HG02588 (cell line): Measurements from ENCODE around the gene STK32B.

Source experiments
- ATAC-seq: cut with Tn5 transposase; IDR thresholded peaks from one replicate; pipeline ENCODE4 v1.9.1; 2021; ENCODE audit warnings: mild to moderate bottlenecking, moderate library complexity; ENCODE audit not compliant: unreplicated experiment

The STK32B gene

DNA sequence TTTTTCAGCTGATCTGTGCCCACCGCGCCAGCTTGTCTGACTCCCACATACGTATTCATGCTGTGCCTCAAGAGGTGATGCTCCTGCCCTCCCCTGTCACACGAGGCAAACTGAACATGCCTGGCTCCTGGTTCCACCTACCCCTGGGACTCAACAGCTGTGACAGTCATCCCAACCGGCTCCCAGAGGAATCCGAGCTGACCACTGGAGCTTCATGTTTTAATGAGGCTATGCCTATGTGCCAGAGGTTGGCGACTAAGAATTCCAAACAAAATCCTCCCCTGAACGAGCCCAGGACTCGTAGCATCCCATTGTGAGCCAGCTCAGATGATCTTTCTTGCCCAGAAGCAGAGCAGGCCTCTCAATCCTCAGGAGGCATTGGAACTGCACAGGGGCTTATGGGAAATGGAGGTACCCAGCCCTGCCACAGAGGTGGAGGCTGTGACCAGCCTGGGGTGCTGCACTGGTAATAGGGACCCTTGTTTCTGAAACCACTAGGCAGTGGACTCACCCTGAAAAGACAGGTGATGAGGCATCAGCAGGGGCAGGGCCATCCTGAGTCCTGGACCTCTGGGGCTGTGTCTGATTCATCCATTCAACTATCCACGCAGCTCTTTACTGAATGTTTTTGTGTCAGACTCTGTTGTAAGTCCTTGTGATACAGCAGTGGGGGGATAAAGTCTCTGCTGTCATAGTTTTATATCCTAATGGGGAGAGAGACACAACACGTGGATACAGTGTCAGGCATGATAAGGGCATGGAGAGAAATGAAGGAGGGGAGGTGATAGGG is 332.1 kb downstream of the STK32B start:
- no peak for ATAC-seq

DNA sequence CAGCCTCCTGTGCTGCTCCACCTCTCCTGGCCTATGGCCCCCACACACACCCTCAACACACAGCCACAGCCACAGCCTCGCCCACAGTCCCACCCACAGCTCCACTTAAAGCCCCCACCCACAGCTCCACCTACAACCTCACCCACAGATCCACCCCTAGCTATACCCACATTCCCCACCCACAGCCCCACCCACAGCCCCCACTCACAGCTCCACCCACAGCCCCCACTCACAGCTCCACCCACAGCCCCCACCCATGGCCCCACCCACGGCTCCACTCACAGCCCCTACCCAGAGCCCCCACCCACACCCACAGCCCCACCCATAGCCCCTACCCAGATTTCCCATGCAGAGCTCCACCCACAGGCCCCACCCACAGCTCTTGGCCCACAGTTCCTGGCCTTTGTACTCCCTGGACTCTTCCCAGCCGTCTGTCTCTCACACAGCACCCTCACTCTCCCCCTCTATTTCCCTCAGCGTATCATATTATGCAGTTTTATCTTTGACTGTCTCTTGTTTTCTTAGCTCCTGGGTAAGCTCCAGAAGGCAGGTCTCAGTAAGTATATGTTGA is 334.5 kb downstream of the STK32B start:
- no peak for ATAC-seq

DNA sequence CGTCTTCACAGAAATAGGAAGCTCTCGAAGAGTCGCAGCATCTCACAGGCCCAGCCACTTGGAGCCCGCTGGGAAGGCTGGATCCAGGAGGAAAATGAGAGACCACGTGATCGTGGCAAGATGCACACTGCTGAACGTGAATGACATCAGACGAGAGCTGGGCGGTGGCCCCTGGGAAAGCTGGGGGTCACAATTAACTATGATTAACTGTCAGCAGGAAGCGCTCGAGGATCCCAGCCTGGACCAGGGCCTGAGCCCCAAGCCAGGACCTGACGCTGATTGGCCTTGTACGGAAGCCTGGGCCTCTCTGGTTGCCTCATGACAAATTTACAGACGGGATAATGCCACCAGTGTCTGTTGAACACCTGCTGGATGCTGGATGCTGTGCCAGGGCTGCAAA is 335.6 kb downstream of the STK32B start:
- ATAC-seq: no peak

DNA sequence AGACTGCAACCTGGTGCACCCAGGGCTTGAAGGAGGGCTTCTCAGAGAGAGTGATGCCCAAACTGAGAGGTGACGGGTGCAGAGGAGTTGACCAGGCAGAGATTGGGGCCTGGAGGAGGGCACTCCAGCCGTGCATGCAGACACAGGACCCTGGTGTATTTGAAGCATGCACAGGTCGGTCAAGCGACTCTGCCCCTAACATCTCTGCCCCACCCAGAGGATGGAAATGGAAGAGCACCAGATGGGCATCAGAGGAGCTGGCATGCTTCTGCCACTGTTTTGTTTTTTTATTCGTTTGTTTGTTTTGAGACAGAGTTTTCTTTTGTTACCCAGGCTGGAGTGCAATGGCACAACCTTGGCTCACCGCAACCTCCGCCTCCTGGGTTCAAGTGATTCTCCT is 336.2 kb downstream of the STK32B start:
- no peak for ATAC-seq

DNA sequence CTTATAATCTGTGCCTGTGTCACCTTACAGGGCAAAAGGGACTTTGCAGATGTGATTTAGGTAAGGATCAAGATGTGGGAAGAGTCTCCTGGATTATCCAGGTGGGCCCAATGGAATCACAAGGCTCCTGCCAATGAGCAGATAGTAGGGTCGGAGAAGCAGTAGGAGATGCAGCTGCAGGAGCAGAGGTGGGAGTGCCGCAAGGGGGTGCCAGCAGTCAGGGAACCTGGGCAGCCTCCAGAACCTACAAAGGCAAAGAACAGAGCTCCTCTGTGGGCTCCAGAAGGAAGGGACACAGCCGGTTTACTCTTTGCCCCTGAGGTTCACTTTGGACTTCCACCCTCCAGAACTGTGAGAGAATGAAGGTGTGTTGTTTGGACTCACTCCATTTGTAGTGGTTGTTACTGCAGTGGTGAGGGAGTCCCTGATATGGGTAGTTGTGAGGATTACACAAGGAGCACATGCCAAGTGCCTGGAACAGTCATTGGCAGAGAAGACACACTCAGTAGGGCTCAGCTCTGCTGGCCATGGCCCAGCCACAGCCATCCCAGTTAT is 338.6 kb downstream of the STK32B start:
- ATAC-seq: no peak

DNA sequence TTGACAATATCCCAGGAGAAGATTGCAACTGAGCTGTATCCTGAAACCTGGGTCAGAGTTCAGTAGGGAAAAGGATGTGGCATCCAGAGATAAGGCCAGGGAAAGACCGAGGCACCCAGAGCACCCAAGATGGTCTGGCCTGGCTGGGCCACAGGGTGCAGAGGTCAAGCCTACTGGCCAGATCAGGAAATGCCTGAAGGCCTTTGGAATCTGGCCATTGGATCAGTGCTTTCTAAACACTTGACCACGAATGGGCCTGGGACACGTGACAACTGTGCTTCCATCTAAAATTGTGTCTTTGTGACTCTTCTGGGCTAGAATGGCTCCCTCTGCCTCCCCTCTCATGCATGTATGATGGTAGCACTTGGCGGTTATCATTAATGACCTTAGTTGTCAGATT is 340.2 kb downstream of the STK32B start:
- ATAC-seq: no peak

DNA sequence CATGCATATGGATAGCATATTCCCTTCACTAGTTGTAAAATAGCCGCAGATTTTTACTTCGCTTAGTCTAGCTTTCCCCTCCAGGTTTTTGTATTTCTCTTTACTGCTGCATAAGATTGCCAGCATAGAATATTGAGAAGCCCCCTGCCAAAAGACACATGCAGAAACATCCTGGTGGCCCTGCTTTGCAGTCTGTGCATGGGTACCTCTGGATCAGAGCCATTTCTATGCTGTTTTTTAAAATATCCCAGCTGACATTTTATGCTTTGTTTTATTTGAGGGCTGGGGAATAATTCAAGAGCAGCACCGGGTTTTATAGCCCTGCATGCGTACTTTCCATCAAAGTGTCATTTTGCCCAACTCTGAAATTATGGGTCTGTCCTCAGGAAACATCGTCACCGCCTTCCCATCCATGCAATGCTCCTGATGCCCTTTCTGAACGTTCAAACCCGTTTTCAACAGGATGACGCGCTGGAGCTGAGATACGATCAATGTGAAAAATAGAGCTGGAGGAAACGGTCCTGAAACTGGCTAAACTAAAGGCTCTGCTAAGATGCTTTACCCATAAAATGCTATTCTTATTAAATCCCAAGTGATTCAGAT is 342.7 kb downstream of the STK32B start:
- ATAC-seq: no peak

DNA sequence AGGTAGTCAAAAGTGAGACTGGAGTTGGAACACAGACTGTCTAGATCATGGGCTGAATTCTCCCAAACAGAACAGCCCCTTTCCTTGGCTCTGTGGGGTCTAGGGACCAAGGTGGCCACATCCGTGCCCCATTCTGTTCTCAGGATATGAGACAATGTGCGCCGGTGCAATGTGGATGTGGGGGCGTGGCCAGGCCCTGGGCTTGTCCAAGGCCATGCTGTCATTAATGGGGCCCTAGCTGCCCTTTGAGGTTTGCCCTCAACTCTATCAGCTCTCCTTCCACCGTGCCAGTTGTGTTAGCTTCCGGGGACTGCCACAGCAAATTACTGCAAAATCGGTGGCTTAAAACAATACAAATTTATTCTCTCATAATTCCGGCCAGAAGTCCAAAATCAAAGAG is 344.5 kb downstream of the STK32B start:
- ATAC-seq: no peak

DNA sequence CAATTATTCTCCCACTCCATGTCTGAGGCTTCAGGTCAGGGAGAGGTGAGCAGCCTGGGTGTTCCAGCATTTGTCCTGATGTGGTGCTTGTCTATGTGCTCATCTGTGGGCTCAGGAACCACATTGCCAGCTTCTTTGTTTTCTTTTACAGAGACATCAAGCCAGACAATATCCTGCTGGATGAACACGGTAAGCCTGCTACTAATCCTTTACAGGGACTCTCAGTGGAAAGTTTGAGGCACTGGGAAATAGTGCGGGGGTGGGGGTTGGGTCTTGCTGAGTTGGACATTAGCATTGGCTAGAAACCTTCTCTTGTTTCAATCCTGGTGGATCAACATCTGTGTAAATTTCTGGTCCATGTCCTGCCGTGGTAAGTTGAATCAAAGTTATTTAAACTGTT is 346.8 kb downstream of the STK32B start:
- no peak for ATAC-seq

DNA sequence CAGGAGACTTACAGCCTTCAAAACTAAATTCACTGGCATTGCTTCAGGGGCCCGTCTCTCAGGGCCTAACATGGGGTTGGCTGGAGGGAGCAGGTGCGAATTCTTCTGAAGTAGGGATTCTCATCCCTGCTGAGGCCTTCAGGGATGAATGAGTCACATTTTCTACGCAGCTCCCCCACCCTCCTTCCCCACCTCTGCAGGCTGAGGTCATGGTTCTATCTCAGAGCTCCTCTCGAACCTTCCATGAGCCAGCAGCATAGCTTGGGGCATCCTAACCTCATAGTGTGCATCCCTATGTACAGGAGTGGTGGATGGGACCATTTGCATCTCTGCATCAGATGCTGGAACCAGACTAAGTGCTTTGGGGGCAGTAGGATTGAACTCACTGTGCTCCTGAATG is 347.8 kb downstream of the STK32B start:
- no peak for ATAC-seq

DNA sequence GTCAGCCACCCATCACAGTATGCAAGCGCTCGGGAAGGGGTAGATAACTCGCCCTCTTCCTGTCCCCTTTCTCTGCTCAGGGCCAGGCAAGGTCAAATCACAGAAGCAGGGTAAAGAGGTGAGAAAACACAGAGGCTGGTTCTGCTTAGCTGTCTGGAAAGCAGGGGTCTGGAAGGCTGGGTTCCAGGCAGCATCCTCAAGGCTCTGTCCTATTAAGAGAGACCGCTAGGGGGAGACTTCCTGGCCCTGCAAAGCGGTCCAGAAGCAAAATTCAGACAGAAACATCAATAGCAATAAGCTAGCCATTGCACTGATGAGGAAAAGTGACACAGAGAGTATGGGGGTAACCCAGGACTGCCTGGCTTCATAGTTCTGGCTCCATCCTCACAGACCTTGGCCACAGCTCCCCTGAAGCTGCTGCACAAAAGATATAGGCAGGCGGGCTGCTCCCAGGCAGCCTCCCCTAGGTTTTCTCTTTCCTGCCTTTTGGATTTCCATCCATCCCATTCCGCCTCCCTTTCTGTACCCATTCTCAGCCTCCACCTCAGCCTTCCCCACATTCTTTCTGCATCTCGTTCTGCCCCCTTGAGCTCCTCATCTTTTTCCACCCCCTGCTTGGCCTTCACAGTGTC is 348.6 kb downstream of the STK32B start:
- no peak for ATAC-seq

DNA sequence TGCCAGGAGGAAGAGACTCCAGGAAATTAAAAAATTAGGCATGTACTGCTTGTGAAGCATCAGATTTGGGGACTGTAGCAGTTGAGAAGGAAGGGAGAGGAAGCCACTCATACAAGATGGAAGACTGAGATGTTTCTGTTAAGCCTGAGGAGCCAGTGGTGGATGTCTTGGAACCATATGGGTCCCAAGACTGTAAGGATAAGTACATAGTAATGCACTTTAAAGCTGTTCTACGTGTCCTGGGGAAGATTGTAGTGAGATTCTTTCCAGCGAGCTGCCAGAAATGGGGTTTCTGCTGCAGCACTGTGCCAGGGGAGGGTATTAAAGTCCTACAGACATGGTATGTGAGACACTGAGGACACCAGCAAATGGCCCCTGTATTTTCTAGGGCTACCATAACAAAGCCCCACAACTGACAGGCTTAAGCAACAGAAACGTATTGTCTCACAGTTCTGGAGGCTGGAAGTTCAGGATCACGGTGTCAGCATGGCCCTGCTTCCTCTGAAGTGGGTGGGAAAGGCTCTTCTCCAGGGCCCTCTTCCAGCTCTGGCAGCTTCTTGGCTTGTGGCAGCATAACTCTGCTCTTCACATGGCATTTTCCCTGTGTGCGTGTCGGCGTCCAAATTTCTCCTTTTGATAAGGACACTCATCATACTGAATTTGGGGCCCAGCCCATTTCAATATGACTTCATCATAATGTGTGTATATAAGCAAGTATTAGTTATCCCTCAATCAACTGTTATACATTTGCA is 352.6 kb downstream of the STK32B start:
- ATAC-seq: no peak

DNA sequence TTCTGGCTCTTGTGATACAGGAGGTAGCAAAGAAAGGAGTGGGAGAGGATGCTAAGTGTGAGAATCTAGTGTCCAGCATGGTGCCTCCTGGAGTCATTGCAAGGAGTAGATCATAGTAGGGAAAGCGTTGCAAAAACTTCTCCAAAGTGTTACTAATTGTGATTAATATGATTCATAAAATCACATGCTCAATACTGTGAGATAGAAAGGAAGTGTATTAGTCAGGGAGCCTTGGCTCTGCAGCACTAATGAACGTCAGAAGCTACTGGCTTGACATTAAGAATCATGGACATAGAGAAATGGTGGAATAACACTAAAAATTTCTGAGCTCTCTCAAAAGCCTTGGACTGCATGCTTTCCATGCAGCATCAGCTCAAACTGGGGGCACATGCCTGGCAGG is 358.0 kb downstream of the STK32B start:
- ATAC-seq: no peak

DNA sequence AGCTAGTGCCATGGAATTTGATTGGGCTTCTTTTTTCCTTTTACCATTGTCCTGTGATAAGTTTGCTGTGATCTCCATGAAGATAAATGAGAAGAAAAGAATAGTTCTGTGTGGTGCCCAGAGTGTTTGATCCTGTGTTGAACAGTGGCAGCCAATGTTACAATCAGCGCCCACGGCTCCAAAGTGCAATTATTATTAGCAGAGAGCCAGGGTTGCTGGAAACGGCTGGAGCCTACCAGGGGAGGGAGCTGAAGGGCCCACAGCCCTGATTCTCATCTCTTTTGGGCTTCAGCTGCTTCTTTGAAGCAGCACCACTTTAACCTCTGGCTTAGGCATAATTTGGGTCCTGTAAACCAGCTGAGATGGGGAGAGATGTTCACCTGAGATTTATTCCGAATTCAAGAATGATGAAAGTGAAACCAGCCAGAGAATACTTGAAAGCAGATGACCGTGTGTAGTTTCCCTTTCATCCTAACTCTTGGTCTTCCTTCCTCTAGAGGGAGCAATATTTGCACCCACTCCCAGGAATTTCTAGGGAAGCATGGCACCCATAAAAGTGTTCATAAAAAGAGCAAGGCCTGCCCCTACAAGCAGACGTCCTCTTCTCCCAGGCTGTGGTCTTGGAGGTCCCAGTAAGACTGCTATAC is 358.8 kb downstream of the STK32B start:
- ATAC-seq: no peak

DNA sequence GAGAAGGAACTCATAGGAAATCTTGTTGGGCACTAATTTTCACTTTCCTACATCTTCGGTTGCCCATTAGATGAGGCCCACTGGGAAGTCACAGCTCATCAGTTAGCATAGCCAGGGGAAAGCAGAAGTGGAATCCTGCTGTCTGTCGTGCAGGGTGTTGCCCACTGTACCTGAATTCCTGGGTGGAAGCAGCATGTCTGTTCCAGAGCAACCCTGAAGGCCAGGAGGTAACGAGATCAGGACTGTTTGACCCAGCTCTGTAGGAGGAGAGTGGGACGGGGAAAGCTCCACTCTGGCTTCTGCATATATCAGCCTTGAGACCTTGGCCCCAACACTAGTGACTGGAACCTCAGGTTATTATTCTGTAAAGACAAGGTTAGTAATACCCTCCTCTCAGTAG is 361.0 kb downstream of the STK32B start:
- ATAC-seq: no peak

DNA sequence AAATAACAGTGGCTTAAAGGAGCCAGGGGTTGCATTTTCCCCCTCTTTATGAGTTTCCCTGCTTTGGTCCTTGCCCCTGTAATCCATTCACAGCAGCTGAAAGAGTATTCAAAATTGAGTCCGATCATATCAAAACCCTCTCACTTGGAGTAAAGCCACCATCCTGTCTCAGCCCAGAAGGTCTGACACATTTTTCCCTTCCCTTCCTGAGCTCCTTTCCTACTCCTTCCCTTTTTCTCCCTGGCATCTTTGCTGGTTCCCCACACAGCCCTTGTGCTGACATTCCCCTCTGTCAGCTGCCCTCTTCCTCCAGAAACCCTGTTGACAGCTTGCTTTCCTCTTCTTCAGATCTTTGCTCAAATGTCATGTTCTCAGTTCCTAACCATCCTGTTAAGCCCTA is 361.5 kb downstream of the STK32B start:
- no peak for ATAC-seq

DNA sequence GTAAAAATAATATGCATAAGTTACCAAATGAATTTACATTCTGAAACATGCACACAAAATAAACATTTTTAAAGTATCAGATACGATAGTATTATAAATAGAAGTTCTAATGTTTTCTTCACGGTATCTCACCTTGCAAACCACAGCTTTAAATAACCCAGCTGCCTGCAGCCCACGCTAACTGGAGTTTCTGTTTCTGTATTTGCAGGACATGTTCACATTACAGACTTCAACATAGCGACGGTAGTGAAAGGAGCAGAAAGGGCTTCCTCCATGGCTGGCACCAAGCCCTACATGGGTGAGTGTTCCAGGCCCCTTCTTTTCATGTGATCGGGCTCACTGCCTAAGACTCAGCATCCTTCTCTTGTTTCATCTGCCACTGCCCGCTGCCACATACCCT is 365.4 kb downstream of the STK32B start:
- ATAC-seq: no peak

DNA sequence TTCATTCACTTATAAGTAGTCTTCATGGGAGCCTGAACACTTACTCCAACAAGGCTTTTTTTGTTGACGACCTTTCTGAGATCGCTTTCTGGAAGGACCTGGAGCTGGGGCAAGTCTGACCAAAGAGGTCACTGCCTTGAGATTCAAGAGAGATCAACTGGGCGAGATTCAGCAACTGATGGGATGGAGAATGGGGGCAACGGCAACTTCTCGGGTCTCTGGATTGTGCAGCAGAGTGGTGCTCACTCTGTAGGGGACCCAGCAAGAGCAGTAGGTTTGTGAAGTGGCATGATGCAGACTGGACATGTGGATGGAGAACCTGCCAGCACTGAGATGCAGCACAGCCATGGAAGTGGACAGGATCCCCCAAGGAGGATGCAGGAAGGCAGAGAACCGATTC is 369.0 kb downstream of the STK32B start:
- no peak for ATAC-seq

DNA sequence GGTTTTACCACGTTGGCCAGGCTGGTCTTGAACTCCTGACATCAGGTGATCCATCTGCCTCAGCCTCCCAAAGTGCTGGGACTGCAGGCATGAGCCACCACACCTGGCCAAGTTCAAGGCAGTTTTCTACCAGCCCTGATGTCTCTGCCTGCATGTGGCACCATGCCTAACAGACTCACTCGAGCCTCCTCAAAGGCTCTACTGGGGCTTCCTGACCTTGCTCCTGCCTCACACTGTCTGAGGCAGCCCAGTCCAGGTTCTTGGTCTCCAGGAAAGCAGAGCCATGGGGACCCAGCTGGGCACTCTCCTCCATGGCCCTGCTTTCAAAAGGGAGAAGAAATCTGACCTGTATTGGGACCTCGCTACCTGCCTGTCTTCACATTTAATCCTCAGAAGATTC is 370.1 kb downstream of the STK32B start:
- no peak for ATAC-seq

DNA sequence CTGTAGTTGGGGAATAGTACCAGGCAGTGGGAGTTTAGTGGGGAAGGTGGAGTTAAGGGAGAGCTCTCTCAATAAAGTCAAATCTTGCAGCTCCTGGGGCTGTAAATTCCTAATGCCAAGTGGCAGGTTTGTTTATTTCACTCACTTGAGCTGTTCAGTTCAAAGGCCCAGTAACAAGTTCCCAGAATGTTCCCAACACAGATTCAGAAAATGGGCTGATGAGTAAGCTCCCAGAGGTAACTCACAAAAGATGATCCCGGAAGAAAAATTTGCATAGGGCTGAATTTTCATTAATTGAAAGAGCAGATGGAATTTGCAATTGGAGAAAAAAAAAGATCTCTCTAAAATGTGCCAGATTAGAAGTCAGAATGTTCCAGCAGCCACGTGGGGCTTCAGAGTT is 370.9 kb downstream of the STK32B start:
- ATAC-seq: no peak

DNA sequence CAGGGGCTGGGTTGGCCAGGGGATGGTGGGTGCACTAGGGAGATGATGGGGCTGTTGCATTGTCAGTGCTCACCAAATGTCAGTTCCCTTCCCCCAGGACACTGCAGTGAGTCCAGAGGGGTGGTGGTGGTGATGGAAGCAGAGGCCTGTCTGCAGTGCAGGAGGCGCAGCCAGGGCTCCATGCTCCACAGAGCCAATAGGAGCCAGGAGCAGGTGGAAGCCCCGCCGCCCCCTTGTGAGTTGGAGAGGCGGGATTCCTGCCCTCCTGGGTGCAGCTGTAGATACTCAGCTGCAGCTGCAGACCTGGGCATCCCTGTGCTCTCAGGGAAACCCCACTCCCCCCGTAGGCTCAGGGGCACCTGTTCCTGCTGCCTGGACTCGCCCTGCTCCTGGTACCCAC is 372.4 kb downstream of the STK32B start:
- ATAC-seq: no peak
